Measurements from ENCODE around the gene ADAT3. TPM values are rescaled to one million over a fixed set of nuclear protein-coding genes. Genes with fewer than 3 reads are reported as not detected.

ADAT3 gene
- total RNA-seq (10 to 100 TPM in 1 of 2 donors, 1 to 10 TPM in 1; 4.0 to 11.9 TPM), polyA plus RNA-seq (1 to 10 TPM; 6.4 to 7.2 TPM)
- long read RNA-seq, donor 1, partial matches to known transcripts: 0 of 2 reads
- long read RNA-seq, donor 1, other reads (novel, unspliced or antisense): 0 of 2 reads
- long read RNA-seq, donor 2, partial matches to known transcripts: 0 of 1 reads
- long read RNA-seq, donor 2, other reads (novel, unspliced or antisense): 0 of 1 reads
- long read RNA-seq, donor 3: 0 reads
- long read RNA-seq, donor 4: 0 reads
- long read RNA-seq, donor 5, partial matches to known transcripts: 0 of 1 reads
- long read RNA-seq, donor 5, other reads (novel, unspliced or antisense): 0 of 1 reads

DNA sequence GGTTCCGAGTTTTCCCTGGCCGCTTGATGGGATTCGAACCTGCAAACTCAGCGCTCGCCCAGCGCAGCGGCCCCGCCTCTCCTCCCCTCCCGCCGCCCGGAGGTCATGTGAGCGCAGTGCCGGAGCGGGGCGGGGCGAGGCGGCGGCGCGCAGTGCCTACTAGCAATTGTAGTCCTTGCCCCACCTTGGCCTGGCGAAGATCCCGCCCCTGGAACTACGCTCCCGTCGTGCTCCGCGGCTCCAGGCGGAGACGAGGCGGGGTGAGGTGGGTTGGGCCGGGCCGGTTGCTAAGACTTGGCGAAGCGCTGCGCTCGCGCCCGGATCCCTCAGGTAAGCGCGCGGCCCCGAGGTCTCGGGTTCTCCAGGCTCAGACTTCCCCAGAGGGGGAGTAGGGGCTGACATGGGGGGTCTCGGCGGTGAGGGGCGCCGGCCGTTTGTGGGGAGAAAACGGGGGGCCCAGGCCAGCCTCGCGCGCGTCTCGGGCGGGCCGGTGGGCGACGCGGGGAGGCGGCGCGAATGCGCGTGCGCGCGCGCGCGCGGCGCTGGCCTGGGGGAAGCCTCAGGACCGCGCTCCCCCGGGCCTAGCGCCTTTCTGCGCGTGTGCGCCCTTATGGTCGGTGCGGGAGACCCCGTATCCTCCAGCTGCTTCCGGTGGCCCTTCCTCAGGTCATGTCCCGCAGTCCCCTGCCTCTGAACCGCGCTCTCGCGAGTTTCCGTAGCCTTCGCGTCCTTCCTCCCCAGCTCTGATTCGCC, at the start of gene ADAT3, which contains the start of gene SCAMP4:
Gene ADAT3, plus strand, starts transcription at position 290 of the 753 bp plus-strand sequence. CDS start 6,649 bp downstream, outside the sequence.
Gene SCAMP4, plus strand, starts transcription at position 290 of the 753 bp plus-strand sequence. CDS start 9,621 bp downstream, outside the sequence.
- ATAC-seq (ENCODE audit: insufficient read depth, low FRiP score): peak; percentile 95
- Histone ChIP-seq H3K27ac (ENCODE audit: low read depth in 1 of 2, low read length in 1 of 2) (peak within 1 kb of the TSS; percentile 86 to 92), H3K9ac (ENCODE audit: insufficient read depth in 1 of 2, low read length in 2 of 2) (peak within 1 kb of the TSS in 1 of 2 donors; percentile 84), H3K4me3 (peak within 1 kb of the TSS; percentile 80), H3K9me3 (ENCODE audit: control insufficient read depth in 4 of 4, insufficient read depth in 3 of 4, low read length in 3 of 4) (no peaks in the 10 kb centered on the region), H3K36me3 (ENCODE audit: control insufficient read depth in 4 of 4, insufficient read depth in 4 of 4, low read length in 4 of 4) (peaks cover 0 to 7% (median 0%) of the 10 kb centered on the region in 4 donors), H3K27me3 (ENCODE audit: control insufficient read depth in 3 of 3, insufficient read depth in 3 of 3, low read length in 2 of 3) (no peaks in the 10 kb centered on the region), H3K4me1 (ENCODE audit: control insufficient read depth in 5 of 5, insufficient read depth in 5 of 5, low read length in 5 of 5) (peaks cover 0 to 18% (median 2%) of the 10 kb centered on the region in 5 donors)
- TF ChIP-seq, protein P1, sequence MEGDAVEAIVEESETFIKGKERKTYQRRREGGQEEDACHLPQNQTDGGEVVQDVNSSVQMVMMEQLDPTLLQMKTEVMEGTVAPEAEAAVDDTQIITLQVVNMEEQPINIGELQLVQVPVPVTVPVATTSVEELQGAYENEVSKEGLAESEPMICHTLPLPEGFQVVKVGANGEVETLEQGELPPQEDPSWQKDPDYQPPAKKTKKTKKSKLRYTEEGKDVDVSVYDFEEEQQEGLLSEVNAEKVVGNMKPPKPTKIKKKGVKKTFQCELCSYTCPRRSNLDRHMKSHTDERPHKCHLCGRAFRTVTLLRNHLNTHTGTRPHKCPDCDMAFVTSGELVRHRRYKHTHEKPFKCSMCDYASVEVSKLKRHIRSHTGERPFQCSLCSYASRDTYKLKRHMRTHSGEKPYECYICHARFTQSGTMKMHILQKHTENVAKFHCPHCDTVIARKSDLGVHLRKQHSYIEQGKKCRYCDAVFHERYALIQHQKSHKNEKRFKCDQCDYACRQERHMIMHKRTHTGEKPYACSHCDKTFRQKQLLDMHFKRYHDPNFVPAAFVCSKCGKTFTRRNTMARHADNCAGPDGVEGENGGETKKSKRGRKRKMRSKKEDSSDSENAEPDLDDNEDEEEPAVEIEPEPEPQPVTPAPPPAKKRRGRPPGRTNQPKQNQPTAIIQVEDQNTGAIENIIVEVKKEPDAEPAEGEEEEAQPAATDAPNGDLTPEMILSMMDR (IDR thresholded peaks at IDR 0.05; ENCODE audit: control extremely low read depth, extremely low read depth): no peak
- DNase-seq: peak; percentile 99 to 100 (median 99)
- 0% methylated on average over 76 to 92 of the region's 92 CpGs for WGBS, 2 donors

DNA sequence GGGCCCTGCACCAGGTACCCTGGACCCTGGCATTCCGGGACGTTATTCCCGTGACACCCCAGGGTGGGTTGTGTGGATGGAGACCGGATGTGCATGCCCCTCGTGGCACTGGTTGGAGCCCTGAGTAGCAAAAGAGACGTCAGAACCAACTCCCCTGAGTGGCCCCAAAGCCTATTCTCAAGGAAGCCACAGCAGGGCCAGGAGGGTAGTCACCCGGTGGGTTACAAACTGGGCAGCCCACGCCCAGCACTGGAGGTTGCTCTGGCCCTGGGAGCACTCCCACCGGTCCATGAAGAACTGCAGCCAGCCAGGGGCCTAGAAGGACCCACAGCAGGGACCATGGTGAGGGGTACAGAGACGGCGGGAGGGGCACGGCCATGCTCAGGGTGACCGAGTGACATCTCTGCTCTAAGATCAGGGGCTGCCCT, 49.4 kb upstream of the ADAT3 start:
- DNase-seq (no peak), ATAC-seq (ENCODE audit: insufficient read depth, low FRiP score) (no peak)
- Histone ChIP-seq H3K4me3 (no peak overlapping the region), H3K27ac (ENCODE audit: low read depth in 1 of 2, low read length in 1 of 2) (peak overlapping the region; percentile 73 to 94), H3K36me3 (ENCODE audit: control insufficient read depth in 4 of 4, insufficient read depth in 4 of 4, low read length in 4 of 4) (peaks cover 0 to 6% (median 0%) of the 10 kb centered on the region in 4 donors), H3K9ac (ENCODE audit: insufficient read depth in 1 of 2, low read length in 2 of 2) (peak overlapping the region; percentile 19 to 33), H3K4me1 (ENCODE audit: control insufficient read depth in 5 of 5, insufficient read depth in 5 of 5, low read length in 5 of 5) (peaks cover 0 to 73% (median 52%) of the 10 kb centered on the region in 5 donors), H3K27me3 (ENCODE audit: control insufficient read depth in 3 of 3, insufficient read depth in 3 of 3, low read length in 2 of 3) (no peaks in the 10 kb centered on the region), H3K9me3 (ENCODE audit: control insufficient read depth in 4 of 4, insufficient read depth in 3 of 4, low read length in 3 of 4) (no peaks in the 10 kb centered on the region)
- WGBS, 2 donors: 16 to 38% methylated on average over 13 of the region's 13 CpGs
- TF ChIP-seq, protein P1 (IDR thresholded peaks at IDR 0.05; ENCODE audit: control extremely low read depth, extremely low read depth): no peak

DNA sequence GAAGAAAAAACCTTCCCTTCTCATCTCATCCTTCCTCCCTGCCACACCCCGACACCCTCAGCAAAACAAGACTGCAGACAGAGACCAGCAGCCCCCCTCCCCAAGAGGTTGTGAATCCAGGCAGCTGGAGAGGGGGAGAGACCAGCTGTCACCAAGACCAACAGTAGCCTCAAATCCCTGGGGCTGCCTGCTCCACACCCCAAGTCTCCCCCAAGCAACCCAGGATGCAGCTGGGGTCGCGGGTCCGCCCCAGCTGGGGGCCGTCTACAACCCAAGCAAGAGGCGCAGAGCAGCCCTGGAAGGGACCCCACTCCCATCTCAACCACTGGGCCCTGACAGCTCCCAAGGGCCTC, 48.9 kb upstream of the ADAT3 start:
- Histone ChIP-seq H3K9ac (ENCODE audit: insufficient read depth in 1 of 2, low read length in 2 of 2) (peak overlapping the region in 1 of 2 donors; percentile 53), H3K9me3 (ENCODE audit: control insufficient read depth in 4 of 4, insufficient read depth in 3 of 4, low read length in 3 of 4) (no peaks in the 10 kb centered on the region), H3K27ac (ENCODE audit: low read depth in 1 of 2, low read length in 1 of 2) (peak overlapping the region; percentile 73 to 94), H3K4me1 (ENCODE audit: control insufficient read depth in 5 of 5, insufficient read depth in 5 of 5, low read length in 5 of 5) (peaks cover 0 to 75% (median 54%) of the 10 kb centered on the region in 5 donors), H3K4me3 (peak overlapping the region; percentile 12), H3K27me3 (ENCODE audit: control insufficient read depth in 3 of 3, insufficient read depth in 3 of 3, low read length in 2 of 3) (no peaks in the 10 kb centered on the region), H3K36me3 (ENCODE audit: control insufficient read depth in 4 of 4, insufficient read depth in 4 of 4, low read length in 4 of 4) (peaks cover 0 to 3% (median 0%) of the 10 kb centered on the region in 4 donors)
- DNase-seq (no peak), ATAC-seq (ENCODE audit: insufficient read depth, low FRiP score) (no peak)
- TF ChIP-seq, protein P1 (IDR thresholded peaks at IDR 0.05; ENCODE audit: control extremely low read depth, extremely low read depth): no peak
- 15 to 54% methylated on average over 5 to 6 of the region's 6 CpGs for WGBS, 2 donors
